HTR-8/SVneo (cell line): ENCODE results near the gene ANXA9.

Experiments
- DNase-seq: peaks from one replicate; pipeline ENCODE4 v3.0.0; 2011; ENCODE audit warnings: low spot score, mixed read lengths; ENCODE audit not compliant: insufficient read length
- FAIRE-seq: peaks from 2 replicates; lab custom pipeline; 2011; peaks lifted over from hg19 to GRCh38; lab: Jason Lieb, UNC

ANXA9 gene

DNA sequence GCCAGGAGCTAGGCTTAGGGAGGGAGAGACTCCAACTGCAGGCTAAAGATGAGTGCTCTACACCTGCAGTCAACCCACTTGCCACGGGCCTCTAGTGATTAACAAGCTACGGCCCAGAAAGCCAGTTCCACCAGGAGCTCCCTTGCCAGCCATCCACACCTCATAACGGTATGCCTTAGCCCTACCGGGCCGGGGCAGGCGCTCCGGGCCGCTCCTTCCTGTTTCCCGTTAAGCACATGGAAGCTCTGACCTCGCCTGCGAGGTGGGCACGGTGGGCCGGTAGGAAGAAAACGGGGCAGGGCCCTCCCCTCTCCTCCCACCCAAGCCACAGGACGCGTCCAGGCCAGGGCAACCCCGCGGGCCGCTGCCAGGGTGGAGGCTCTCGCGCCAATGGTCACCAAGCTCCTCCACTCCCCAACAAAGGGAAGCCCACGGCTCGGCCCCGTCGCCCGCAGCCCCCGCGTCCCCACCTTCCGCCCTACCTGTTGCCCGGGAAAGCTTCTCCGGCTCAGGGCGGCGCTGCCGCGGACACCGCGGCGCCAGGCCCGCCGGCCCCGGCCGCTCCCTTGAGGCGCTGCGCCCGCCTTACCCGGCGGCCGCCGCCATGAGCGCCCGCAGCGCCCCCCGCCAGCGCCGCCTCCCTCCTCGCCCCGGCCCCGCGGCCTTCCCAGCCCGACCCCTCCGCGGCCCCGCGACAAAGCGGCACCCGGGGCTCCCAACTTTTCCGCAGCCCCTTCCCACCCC, 8.1 kb upstream of the ANXA9 start:
- no peak for DNase-seq

GRCh38 chr1:150974580-150975478, 7.3 kb upstream of the ANXA9 start, which contains the start of gene CERS2:
Gene CERS2 (minus strand): TSS chr1:150974835. CDS start chr1:150969090, 5,745 bp downstream.
- no peak for FAIRE-seq
- DNase-seq: peak; percentile 68

More for the DNA sequence above, 8.1 kb upstream of the ANXA9 start:
- no peak for FAIRE-seq

DNA sequence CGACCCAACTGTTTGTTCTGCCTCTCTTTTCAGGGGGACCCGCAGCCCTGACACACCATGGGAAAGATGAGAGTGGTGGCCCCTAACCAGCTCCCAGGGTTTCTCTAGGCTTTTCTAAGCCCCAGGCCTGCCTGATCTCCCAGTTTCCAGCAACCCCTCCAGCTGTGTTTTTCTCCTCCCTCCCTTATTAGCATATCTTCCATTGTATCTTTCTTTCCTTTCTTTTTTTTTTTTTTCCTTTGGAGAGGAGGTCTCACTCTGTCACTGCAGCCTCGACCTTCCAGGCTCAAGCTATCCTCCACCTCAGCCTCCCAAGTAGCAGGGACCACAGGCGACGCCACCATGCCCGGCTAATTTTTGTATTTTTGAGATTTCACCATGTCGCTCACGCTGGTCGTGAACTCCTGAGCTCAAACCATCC, 5.7 kb upstream of the ANXA9 start:
- FAIRE-seq (no peak), DNase-seq (no peak)

- FAIRE-seq: peak; percentile 48
- peak; percentile 94 for DNase-seq
Observed at GRCh38 chr1:150976879-150977694, 5.0 kb upstream of the ANXA9 start.

DNA sequence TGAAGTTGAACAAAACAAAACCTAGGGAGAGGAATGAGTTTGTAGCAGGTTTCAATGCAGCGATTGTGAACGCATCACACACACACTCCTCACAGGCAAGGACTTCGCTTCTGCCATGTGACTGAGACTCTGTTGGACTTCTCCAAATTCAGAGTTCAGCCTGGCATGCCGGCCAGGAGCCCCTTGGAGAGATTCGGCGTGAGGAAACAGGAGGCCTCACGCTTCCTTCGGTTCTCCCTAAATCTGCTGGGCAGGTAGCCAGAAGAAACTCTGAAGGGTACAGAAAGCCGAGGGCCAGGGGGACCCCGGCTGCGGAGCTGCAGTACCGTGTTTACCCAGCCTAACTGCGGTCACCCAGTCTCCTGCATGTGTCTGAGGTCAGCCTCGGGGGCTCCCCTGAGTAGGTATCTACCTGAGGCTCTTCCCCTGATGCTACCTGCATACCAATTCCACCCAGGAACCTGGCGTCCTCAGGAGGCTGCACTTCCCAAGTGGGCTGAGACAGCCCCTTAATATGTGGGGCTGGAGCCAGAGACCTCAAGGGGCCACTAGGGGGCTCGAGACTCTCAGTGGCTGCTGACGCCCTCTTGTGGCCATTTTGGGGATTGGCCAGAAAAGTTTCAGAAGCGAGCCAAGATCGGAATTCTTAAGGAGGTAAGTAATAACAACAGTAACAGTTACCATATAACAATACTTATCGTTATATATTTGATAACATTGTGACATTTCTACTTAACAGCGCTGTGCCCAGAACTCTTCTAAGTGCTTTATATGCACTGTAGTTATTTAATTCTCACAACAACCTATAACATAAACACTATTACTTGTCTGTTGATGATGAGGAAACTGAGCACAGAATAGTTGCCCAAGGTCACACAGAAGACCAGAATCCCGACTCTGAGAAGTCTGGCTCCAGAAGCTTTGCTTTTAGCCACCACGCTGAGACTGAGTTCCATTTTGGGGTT, 2.7 kb upstream of the ANXA9 start:
- DNase-seq (peak; percentile 84), FAIRE-seq (no peak)

DNA sequence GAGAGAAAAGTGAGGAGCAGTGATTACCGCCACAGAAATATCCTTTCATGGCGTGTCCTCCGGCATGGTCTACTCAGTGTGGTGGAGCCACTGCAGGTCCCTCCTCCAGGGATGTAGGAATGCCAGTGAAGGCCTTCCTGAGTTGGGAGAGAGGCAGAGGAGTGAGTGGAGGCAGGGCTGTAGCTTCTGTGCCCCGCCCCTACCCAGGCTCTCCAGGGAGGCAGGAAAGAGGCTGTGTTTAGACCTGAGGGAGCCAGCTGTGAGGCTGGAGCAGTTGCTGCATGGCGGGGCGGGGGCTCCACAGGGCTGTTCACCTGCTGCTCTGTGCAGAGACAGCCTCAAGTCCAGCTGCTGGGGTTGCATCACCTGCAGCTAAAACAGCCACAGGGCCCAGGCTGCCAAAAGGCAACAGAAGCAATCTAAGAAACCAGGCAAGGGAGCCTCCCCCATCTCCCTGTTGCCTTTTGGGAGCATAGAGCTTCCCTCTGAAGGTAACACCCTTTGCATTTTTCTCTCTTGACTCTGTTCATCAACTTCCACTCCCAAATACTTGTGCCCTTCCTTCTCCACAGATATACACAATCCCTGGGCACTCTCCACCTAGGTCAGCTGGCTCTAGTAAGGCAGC, 801 bp upstream of the ANXA9 start:
- no peak for DNase-seq
- FAIRE-seq: no peak

GRCh38 chr1:150985179-150985825, 3.2 kb downstream of the ANXA9 start:
- FAIRE-seq (no peak), DNase-seq (no peak)

GRCh38 chr1:150987924-150988323, 5.8 kb downstream of the ANXA9 start:
- DNase-seq: no peak
- FAIRE-seq: no peak

DNA sequence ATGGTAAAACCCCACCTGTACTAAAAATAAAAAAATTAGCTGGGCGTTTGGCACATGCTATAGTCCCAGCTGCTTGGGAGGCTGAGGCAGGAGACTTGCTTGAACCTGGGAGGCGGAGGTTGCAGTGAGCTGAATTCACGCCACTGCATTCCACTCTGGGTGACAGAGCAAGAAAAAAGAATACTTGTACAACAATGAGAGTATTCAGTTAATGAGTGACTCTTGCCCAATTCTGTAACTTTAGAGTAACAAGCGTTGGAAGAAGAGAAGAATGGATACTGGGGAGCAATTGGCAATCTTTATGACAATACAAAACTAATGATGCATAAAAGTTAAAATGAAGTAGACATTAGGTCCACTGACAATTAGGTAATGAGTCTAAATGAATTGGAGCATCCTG, 10.5 kb downstream of the ANXA9 start:
- no peak for DNase-seq
- FAIRE-seq: no peak

- no peak for DNase-seq
- no peak for FAIRE-seq
Observed at GRCh38 chr1:150994248-150994647, 12.2 kb downstream of the ANXA9 start.

DNA sequence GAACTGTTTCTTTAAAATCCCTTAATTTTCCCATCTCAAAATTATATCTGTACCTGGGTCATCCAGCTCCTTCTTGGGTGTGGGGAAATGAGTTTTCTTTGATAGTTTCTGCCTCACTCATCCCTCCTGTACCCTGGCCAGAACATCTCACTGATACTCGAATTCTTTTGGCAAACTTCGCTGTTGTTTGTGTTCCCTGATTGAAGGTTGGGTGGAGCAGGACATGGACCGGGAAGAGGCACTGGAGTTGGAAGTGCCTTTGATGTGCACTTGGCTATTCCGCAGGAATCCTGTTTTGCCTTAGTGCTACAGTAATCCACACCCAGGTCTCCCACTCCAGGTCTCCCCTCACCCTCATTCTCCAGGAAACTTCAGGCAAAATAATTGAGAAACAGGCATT, 13.4 kb downstream of the ANXA9 start:
- FAIRE-seq: no peak
- no peak for DNase-seq

DNA sequence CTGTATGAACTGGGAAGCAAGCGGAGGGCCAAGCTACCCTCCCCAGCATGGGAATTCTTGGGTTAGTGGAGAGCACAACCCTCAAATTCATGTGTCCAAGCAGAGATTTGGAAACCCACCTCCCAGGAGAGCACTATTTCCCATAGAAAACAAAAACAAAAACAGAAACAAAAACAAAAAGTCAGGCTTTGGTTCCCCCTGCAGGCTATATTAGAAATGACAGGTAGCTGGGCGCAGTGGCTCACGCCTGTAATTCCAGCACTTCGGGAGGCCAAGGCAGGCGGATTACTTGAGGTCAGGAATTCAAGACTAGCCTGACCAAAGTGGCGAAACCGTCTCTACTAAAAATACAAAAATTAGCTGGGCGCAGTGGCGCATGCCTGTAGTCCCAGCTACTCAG, 13.8 kb downstream of the ANXA9 start:
- no peak for FAIRE-seq
- DNase-seq: no peak

DNA sequence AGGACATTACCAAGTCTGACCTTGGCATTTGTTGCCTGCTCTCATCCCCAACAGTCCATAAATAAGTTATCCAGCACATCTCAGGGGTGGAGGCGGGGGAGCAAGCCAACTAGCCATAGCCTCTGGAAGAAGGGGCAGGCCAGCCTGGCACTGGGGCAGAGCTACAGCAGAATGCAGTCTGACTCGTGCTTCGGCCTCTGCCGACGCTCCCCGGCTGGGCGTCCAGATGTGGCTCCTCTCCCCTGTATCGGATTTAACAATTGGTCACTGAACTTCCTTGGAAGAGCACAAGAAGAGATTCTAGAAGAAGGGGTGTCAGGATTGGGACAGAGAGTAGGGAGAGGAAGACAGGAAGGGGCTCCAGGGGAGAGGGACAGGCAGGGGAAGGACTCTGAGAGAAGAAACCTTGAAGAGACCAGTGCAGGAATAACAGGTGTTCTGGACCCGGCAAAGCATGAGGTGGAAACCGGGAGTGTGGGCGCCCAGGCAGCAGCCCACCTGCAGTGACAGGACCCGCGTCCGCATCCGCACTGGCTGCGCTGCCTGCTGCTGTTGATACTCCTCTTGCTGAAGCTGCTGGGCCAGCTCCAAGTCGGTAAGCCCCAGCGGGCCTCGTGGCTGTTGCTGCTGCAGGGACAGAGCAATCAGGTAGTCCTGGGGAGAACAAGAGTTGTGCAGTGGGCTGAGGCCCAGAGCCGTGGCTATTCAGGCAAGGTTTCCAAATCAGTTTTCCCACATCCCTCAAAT, 15.2 kb downstream of the ANXA9 start:
- DNase-seq (no peak), FAIRE-seq (no peak)

GRCh38 chr1:150997949-150998348, 15.9 kb downstream of the ANXA9 start:
- FAIRE-seq: no peak

GRCh38 chr1:150999051-150999674, 17.1 kb downstream of the ANXA9 start:
- DNase-seq (no peak), FAIRE-seq (no peak)

More at GRCh38 chr1:150997949-150998348, 15.9 kb downstream of the ANXA9 start:
- no peak for DNase-seq

DNA sequence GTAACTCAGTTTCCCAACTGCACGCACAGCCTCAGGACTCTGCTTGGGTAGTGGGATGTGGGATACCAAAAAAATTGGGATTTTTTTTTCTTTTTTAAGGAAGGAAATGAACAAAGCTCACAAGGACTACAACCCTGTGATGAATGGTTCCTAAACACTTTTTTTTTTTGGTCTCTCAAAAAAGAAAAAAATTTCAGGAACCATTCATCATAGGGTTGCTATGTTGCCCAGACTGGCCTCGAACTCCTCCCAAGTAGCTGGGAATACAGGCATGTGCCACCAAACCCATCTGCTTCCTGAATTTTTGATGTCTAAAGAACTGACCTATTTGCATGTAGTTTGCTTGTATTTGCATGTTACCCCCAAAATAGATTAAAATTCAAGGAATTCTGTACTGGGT, 17.8 kb downstream of the ANXA9 start:
- FAIRE-seq (no peak), DNase-seq (no peak)

DNA sequence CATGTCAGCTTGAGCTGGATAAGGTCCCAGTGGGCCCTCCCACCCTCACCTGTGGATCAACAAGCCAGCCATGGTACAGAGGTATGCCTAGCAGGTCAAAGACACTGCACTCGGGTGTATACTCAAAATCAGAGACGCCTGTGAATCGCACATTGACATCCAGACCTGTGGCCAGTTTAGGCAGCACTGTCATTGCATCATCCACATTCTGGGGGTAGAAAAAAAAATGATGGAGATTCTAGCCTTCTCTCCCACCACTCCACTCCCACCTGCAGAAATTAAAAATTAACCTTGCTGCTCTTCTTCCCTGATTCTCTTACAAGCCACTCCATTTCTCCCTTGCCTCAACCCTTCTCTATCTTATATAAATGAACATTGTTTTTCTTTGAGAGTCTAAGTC, 18.3 kb downstream of the ANXA9 start:
- FAIRE-seq: no peak
- DNase-seq: no peak
